ENCODE results near the gene ABTB2.

- TF ChIP-seq CREB5 (CRISPR knock-in tag; IDR thresholded peaks at IDR 0.05; ENCODE audit: low read depth) (no peak), GLIS3 (CRISPR knock-in tag; IDR thresholded peaks at IDR 0.05) (no peak), PATZ1 (CRISPR knock-in tag; IDR thresholded peaks at IDR 0.05; ENCODE audit: borderline replicate concordance) (no peak), ESRRG (CRISPR knock-in tag; IDR thresholded peaks at IDR 0.05) (no peak), BACH2 (CRISPR knock-in tag; IDR thresholded peaks at IDR 0.05; ENCODE audit: borderline replicate concordance) (no peak), PPARA (CRISPR knock-in tag; IDR thresholded peaks at IDR 0.05; ENCODE audit: borderline replicate concordance) (no peak), OSR1 (CRISPR knock-in tag; IDR thresholded peaks at IDR 0.05) (no peak)
These were observed 45.6 kb upstream of the ABTB2 start for GRCh38 chr11:34403431-34403830.

Measured in SK-N-SH treated with all-trans-retinoic acid at 6 μM for 48 hours (cell line).